Cardiac muscle cell (in vitro differentiated cells and primary cell): Measurements from ENCODE around the gene COL27A1. TPM values are rescaled to one million over a fixed set of nuclear protein-coding genes. Genes with fewer than 3 reads are reported as not detected.
"Not testable (repeated sequence)": the region's sequence is repeated elsewhere in the genome, so short reads cannot be mapped to it uniquely, and the experiment has no call there.

Experiments
- DNase-seq, 2 donors: peaks; one replicate each; pipeline versions ENCODE4 v3.0.0 to v3.0.0-alpha.2; 2010 to 2017; ENCODE audit warnings: low read depth in 1 of 2, low spot score in 1 of 2
- H3K27ac ChIP-seq: fragments of 200-600 bp; sonication (generic); 2 replicates; pipeline ENCODE4 v1.5.1; 2016
- H3K27me3 ChIP-seq: fragments of 200-600 bp; sonication (generic); 2 replicates; pipeline ENCODE4 v1.6.0; 2016; ENCODE audit warnings: control low read depth
- H3K36me3 ChIP-seq: fragments of 200-600 bp; sonication (generic); 2 replicates; pipeline ENCODE4 v1.5.1; 2016; ENCODE audit warnings: control low read depth
- H3K4me1 ChIP-seq: fragments of 200-600 bp; sonication (generic); 2 replicates; pipeline ENCODE4 v1.8.1; 2017; ENCODE audit warnings: low read depth, mild to moderate bottlenecking, mixed run types
- H3K4me3 ChIP-seq: fragments of 200-600 bp; sonication (generic); 2 replicates; pipeline ENCODE4 v1.5.1; 2016; ENCODE audit warnings: mild to moderate bottlenecking
- H3K9me3 ChIP-seq: fragments of 200-600 bp; sonication (generic); 2 replicates; pipeline ENCODE4 v1.5.1; 2017; ENCODE audit warnings: low read depth, mild to moderate bottlenecking, control low read depth
- CTCF ChIP-seq: IDR thresholded peaks from 2 replicates; pipeline ENCODE4 v1.5.1; 2012; ENCODE audit warnings: low read depth, mild to moderate bottlenecking, low read length
- polyA plus RNA-seq: library from polyadenylated mRNA; unstranded; fragments of >200 nt; fragmentation: Nextera tagmentation; extraction: Ambion mirVana; gene quantifications from 2 replicates; pipeline ENCODE4 v1.2.1, GENCODE V29; 2016
- total RNA-seq: library from RNA; depleted of rRNA; stranded (reverse); fragments of >200 nt; gene quantifications from 2 replicates; pipeline ENCODE4 v1.2.3, GENCODE V29; 2016

Gene COL27A1
- total and polyA plus RNA-seq, 2 experiments from 2014 or later = 12.2 to 19.2 TPM

GRCh38 chr9:114189823-114190562 lies 34.7 kb downstream of the COL27A1 start:
- no peak for DNase-seq
- H3K9me3 ChIP-seq = no peaks in the 10 kb centered on the region
- H3K27me3 ChIP-seq = no peaks in the 10 kb centered on the region
- no peak overlapping the region for H3K4me3 ChIP-seq
- no peaks in the 10 kb centered on the region for H3K36me3 ChIP-seq
- no peak for TF ChIP-seq CTCF
- no peaks in the 10 kb centered on the region for H3K4me1 ChIP-seq
- no peak overlapping the region for H3K27ac ChIP-seq

DNA sequence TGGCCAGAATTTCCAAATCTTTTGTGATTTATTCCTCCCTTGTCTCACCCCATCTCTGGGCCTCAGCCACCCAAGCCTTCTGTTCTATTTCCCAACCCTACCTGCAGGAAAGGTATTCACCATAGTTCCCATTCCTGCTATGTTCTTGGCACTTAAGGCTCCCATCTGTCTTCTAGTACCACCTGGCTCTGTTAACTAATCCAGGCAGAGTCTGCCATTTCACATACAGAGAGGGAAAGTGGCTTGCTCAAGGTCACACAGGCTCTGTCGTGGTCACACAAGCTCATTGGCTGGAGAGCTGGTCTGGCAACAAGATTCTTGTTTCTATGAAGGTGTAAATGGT lies 35.2 kb downstream of the COL27A1 start:
- Histone ChIP-seq H3K4me3 (no peak overlapping the region), H3K27me3 (no peaks in the 10 kb centered on the region), H3K36me3 (no peaks in the 10 kb centered on the region), H3K27ac (no peak overlapping the region), H3K9me3 (no peaks in the 10 kb centered on the region), H3K4me1 (no peaks in the 10 kb centered on the region)
- no peak for DNase-seq
- TF ChIP-seq CTCF = no peak

- not testable (repeated sequence) for H3K4me3 ChIP-seq, H3K36me3 ChIP-seq
These were observed 36.1 kb downstream of the COL27A1 start for GRCh38 chr9:114191402-114191801.

DNA sequence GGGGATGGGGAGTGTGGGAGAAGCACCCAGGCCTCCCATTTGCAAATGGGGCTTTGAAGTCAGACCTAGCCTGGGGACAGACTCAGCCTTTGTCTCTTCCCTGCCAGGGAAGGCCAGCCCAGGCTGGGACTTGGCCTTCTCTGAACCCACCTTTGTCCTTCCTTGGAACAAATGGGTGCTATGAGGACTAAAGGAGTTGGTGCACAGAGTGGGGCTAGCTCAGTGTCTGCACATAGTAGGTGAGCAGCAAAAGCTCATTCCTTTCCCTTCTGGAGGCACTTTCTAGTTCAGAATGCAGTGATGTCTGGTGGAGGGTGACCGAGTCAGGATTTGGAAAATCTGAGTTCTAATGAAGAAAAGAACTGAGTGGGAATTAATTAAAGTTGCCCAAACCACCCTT lies 37.2 kb downstream of the COL27A1 start:
- no peaks in the 10 kb centered on the region for H3K36me3 ChIP-seq
- TF ChIP-seq CTCF = no peak
- H3K27ac ChIP-seq = no peak overlapping the region
- DNase-seq = no peak
- H3K9me3 ChIP-seq = no peaks in the 10 kb centered on the region
- no peak overlapping the region for H3K4me3 ChIP-seq
- no peaks in the 10 kb centered on the region for H3K27me3 ChIP-seq
- no peaks in the 10 kb centered on the region for H3K4me1 ChIP-seq

More at GRCh38 chr9:114191402-114191801, 36.1 kb downstream of the COL27A1 start:
- H3K4me1 ChIP-seq, H3K27ac ChIP-seq, H3K9me3 ChIP-seq, H3K27me3 ChIP-seq, DNase-seq: not testable (repeated sequence)

GRCh38 chr9:114193090-114193489 lies 37.8 kb downstream of the COL27A1 start:
- Histone ChIP-seq H3K9me3 (no peaks in the 10 kb centered on the region), H3K36me3 (no peaks in the 10 kb centered on the region), H3K4me1 (no peaks in the 10 kb centered on the region), H3K27me3 (no peaks in the 10 kb centered on the region), H3K4me3 (no peak overlapping the region), H3K27ac (no peak overlapping the region)
- TF ChIP-seq CTCF = no peak
- DNase-seq = no peak

- TF ChIP-seq CTCF = no peak
- no peaks in the 10 kb centered on the region for H3K36me3 ChIP-seq
- H3K27ac ChIP-seq = no peak overlapping the region
- no peaks in the 10 kb centered on the region for H3K4me1 ChIP-seq
- no peaks in the 10 kb centered on the region for H3K9me3 ChIP-seq
- H3K27me3 ChIP-seq = no peaks in the 10 kb centered on the region
- no peak overlapping the region for H3K4me3 ChIP-seq
- DNase-seq = no peak
These were observed 40.8 kb downstream of the COL27A1 start for GRCh38 chr9:114196117-114196516.
